Spleen (tissue), 7 donors: Measurements from ENCODE around the gene TCF7.

Source experiments
- POLR2AphosphoS5 ChIP-seq, 3 donors: sonication (generic); formaldehyde crosslinking; IDR thresholded peaks; one replicate each; pipeline ENCODE4 v1.5.1; 2017; ENCODE audit warnings: antibody characterized with exemption in 3 of 3
- TF ChIP-seq, protein P1 (sequence below), 11 experiments: fragments of 200-600 bp in 7 of 11; fragments of 450-650 bp in 4 of 11; sonication (generic) in 4 of 11; IDR thresholded peaks in 8 of 11; conservative IDR thresholded peaks in 3 of 11; 1 replicate in 7 of 11; 2 replicates in 4 of 11; pipeline versions ENCODE4 v1.4.0 to v1.8.0; 2016 to 2021; ENCODE audit warnings: antibody characterized with exemption in 11 of 11, inconsistent platforms in 4 of 11, mild to moderate bottlenecking in 1 of 11
- donor health status: DM: no; HTN: no; CAD: no; lungs with moderate emphysema.
- donor health status: DM: no; HTN: no; CAD: no.
- donor health status: DM: no; HTN: no; CAD: no.

DNA sequence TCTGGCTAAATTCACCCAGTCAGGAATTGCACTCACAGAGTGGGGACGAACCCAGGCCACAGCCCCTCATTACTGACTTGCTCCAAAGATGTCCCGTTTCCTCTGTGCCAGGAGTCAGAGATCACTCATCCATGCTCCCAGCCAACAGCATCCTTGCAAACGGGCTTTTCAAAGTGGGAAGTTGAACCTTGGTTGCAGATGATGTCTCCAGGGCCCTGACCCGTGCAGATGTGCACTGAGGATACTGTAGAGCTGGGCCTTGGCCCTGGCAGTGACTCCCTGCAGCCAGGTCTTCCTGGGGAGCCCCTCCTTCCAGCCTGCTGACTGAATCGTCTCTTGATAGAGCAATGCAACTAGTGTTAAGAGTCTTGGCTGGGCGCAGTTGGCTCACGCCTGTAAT lies 22.3 kb downstream of the TCF7 start:
- TF ChIP-seq, protein P1, sequence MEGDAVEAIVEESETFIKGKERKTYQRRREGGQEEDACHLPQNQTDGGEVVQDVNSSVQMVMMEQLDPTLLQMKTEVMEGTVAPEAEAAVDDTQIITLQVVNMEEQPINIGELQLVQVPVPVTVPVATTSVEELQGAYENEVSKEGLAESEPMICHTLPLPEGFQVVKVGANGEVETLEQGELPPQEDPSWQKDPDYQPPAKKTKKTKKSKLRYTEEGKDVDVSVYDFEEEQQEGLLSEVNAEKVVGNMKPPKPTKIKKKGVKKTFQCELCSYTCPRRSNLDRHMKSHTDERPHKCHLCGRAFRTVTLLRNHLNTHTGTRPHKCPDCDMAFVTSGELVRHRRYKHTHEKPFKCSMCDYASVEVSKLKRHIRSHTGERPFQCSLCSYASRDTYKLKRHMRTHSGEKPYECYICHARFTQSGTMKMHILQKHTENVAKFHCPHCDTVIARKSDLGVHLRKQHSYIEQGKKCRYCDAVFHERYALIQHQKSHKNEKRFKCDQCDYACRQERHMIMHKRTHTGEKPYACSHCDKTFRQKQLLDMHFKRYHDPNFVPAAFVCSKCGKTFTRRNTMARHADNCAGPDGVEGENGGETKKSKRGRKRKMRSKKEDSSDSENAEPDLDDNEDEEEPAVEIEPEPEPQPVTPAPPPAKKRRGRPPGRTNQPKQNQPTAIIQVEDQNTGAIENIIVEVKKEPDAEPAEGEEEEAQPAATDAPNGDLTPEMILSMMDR (IDR thresholded peaks at IDR 0.05 in 8 of 11, conservative IDR thresholded peaks at IDR 0.05 in 3 of 11), result no peak
- no peak for TF ChIP-seq POLR2AphosphoS5 (IDR thresholded peaks at IDR 0.05)
